AG09319 (cell line): ENCODE measurements around the gene ARHGAP8.
A peak's percentile ranks its signal among the peaks of the same experiment; 100 is the strongest.

Source experiments
- DNase-seq: peaks from one replicate; pipeline ENCODE4 v3.0.0-alpha.2; 2010; ENCODE audit warnings: low read depth; ENCODE audit errors: extremely low read depth
- CTCF ChIP-seq: IDR thresholded peaks from 2 replicates; pipeline ENCODE4 v1.5.1; 2011; ENCODE audit warnings: low read depth, mild to moderate bottlenecking, inconsistent platforms, low read length, moderate library complexity

Gene ARHGAP8

DNA sequence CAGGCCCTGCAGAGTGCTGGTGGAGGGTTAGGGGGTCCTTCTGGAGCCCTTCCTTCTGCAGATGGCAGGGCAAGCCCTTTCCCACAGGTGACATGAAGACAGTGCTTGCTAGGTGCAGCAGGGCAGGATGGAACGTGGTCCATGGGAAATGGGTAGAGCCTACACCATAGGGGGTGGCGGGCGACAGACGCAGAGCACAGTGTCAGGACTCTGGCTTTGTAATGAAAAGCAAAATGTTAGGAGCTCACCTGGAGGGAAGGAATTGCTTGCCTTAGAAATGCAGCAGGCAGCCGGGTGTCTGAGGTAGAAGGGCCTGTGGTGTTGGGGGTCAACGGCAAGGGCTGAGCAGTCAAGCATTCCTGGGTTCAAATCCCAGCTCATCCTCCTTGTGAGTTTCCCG is 54.9 kb downstream of the ARHGAP8 start:
- TF ChIP-seq CTCF: no peak
- DNase-seq: no peak

- no peak for DNase-seq
- peak; percentile 9 for TF ChIP-seq CTCF
Observed at GRCh38 chr22:44807915-44808690, 55.7 kb downstream of the ARHGAP8 start.

DNA sequence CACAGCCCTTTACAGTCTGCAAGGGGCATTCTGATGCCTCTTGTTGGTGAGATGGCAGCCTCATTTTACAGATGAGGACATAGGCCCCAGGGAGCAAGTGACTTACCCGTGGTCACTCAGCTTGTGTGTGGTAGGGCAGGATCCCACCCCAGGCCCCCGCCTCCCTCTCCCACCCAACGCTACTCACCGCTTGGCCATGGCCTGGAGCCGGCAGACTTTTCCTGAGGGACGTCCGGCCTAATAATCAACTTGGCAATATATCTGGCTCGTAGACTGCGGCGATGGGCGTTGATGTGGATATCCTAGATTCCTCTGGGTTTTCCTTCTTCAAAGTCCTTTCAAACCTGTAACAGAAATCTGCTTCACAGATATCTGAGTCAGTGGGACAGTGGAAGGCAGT is 57.1 kb downstream of the ARHGAP8 start:
- TF ChIP-seq CTCF: no peak
- DNase-seq: no peak

DNA sequence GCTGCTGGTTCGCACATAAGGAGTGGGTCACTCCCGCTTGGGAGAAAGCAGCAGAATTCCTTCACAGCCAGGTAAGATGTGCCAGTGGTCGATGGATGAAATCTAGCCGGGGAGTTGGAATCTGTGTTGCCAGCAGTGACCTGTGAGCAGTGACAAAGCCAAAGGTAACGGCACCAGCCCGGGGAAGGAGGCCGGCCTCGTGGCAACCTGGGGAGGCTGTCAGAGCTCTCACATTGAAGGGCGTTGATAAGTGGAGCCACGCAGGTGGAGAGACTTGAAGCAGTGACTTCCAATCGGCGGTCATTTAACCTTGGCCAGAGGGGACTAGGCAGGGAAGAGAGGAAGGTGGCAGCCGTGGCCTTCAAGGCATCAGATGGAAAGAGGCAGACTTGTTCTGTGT is 58.8 kb downstream of the ARHGAP8 start:
- no peak for DNase-seq
- TF ChIP-seq CTCF: no peak

GRCh38 chr22:44813416-44813815 is 61.0 kb downstream of the ARHGAP8 start:
- no peak for TF ChIP-seq CTCF
- DNase-seq: no peak

DNA sequence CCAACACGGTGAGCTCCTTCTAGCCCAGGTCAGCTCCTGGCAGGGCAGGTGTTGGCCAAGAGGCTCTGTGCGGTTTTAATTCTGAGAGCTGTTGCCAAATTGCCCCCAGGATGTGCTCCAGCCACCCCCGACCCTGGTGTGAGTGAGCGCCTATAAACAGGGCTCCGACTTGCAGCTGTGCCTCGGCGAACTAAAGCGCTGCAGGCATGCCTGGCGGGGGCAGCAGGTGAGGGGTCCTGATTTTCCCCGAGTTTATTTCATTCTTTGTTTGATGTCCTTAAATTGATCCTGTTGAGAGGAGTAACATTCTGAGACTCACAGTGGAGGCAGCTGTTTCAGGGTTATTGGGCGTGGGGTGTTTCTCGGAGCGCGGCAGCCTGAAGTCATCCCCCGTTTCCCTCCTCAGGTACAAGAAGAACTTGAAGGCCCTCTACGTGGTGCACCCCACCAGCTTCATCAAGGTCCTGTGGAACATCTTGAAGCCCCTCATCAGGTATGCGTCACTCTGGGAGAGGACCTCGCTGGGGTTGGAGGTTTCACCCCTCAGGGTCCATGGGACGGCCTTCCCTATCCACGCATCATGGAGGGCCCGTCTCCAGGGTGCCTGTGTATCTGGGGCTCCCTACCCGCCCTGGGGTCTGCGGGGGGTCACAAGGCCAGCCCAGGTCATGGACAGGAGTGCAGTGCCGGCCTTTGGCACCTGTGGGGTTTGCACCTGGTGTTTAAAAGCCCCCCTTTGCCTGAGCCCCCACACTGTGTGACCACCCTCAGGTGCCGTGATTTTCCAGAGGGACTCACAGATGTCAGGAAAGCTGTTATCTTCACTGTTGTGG is 62.1 kb downstream of the ARHGAP8 start:
- TF ChIP-seq CTCF: no peak
- no peak for DNase-seq
